Measurements from ENCODE around the gene EMP1. TPM values are rescaled to one million over a fixed set of nuclear protein-coding genes. Genes with fewer than 3 reads are reported as not detected.

EMP1 gene
- total and polyA plus RNA-seq, 2 donors (not counting 3 experiments of a cell fraction or from before 2014, with no cell fraction given): 265 to 528 TPM

- H4K20me1 ChIP-seq (replicated peaks; ENCODE audit: control insufficient read depth, extremely low read depth, insufficient read depth, low read length): no peaks in the 10 kb centered on the region
- CTCF ChIA-PET: interaction anchor here (0.9 kb wide), 1 partner anchor 15 kb away, joined by 3 read pairs; the partner anchor contains the start of gene EMP1
These were observed 15.0 kb upstream of the EMP1 start for GRCh38 chr12:13181375-13182070.

More at GRCh38 chr12:13181375-13182070, 15.0 kb upstream of the EMP1 start:
- H2AFZ ChIP-seq (ENCODE audit: low read depth, low read length): no peak overlapping the region
- dilution Hi-C loops (cut with MboI; ENCODE audit: extremely low pct_ligation_motif_present, low sequenced_read_pairs) (no loop called here), intact Hi-C loops (cut with micrococcal nuclease) (no loop called here)
- H3K4me3 ChIP-seq (replicated peaks in 1 of 3; ENCODE audit: insufficient read depth in 1 of 3, low read depth in 1 of 3, low read length in 3 of 3): no peak overlapping the region
- no peak for DNase-seq (ENCODE audit: low read depth, low spot score)
- H3K79me2 ChIP-seq (ENCODE audit: control insufficient read depth, insufficient read depth, low read length): no peaks in the 10 kb centered on the region
- H3K9me1 ChIP-seq (replicated peaks; ENCODE audit: control insufficient read depth, extremely low read depth, insufficient read depth, low read length): no peaks in the 10 kb centered on the region
- no peak for TF ChIP-seq FOS (IDR thresholded peaks at IDR 0.05; ENCODE audit: borderline replicate concordance, insufficient read depth, low read length)
- TF ChIP-seq MAX (IDR thresholded peaks at IDR 0.05; ENCODE audit: insufficient read depth, insufficient read length): no peak
- no peak for TF ChIP-seq GATA2 (IDR thresholded peaks at IDR 0.05; ENCODE audit: insufficient read depth, insufficient read length, low read depth, low read length)
- TF ChIP-seq POLR2AphosphoS5 (IDR thresholded peaks at IDR 0.05; ENCODE audit: insufficient read depth, low read depth, low read length): no peak
- TF ChIP-seq MYC (IDR thresholded peaks at IDR 0.05; ENCODE audit: low read depth, low read length): no peak
- TF ChIP-seq JUN (IDR thresholded peaks at IDR 0.05; ENCODE audit: borderline replicate concordance, insufficient read depth, insufficient read length, low read depth): no peak
- no peak for TF ChIP-seq CTCF (IDR thresholded peaks at IDR 0.05; ENCODE audit: extremely low read depth in 1 of 2, insufficient read depth in 1 of 2, low read depth in 1 of 2, low read length in 2 of 2)
- TF ChIP-seq EZH2 (IDR thresholded peaks at IDR 0.05; ENCODE audit: borderline replicate concordance, low read depth, low read length, severe bottlenecking): no peak
- no peak for TF ChIP-seq POLR2A (IDR thresholded peaks at IDR 0.05; ENCODE audit: low read depth, low read length)
- no peak overlapping the region for H3K4me2 ChIP-seq (ENCODE audit: insufficient read depth, low read length)
- no peaks in the 10 kb centered on the region for H3K9me3 ChIP-seq (replicated peaks; ENCODE audit: control insufficient read depth, insufficient read depth, low read length)
- BruUV-seq (replicated peaks): no TSS peak
- H3K27ac ChIP-seq (ENCODE audit: insufficient read depth, low read depth, low read length): no peak overlapping the region
- H3K27me3 ChIP-seq (ENCODE audit: control insufficient read depth in 2 of 2, insufficient read depth in 2 of 2, low read length in 2 of 2): no peaks in the 10 kb centered on the region
- H3K36me3 ChIP-seq (ENCODE audit: control insufficient read depth in 2 of 2, extremely low read depth in 1 of 2, insufficient read depth in 2 of 2, low read length in 2 of 2): no peaks in the 10 kb centered on the region
- POLR2A ChIA-PET: interaction anchor here (0.7 kb wide), 1 partner anchor 57 kb away, joined by 4 read pairs; no protein-coding TSS in a partner anchor
- H3K9ac ChIP-seq (replicated peaks; ENCODE audit: extremely low read depth, insufficient read depth, low read length): no peak overlapping the region
- no peak for FAIRE-seq
- H3K4me1 ChIP-seq (ENCODE audit: control insufficient read depth, extremely low read depth, insufficient read depth, low read length): peaks cover 7% of the 10 kb centered on the region

Data from endothelial cell of umbilical vein (primary cell).